Central memory CD4-positive, alpha-beta T cell (primary cell): Measurements from ENCODE around the gene LAT.
"Not testable (repeated sequence)": the region's sequence is repeated elsewhere in the genome, so short reads cannot be mapped to it uniquely, and the experiment has no call there.

Experiments used
- DNase-seq: peaks from one replicate; pipeline ENCODE4 v3.0.0; 2022

LAT gene

DNA sequence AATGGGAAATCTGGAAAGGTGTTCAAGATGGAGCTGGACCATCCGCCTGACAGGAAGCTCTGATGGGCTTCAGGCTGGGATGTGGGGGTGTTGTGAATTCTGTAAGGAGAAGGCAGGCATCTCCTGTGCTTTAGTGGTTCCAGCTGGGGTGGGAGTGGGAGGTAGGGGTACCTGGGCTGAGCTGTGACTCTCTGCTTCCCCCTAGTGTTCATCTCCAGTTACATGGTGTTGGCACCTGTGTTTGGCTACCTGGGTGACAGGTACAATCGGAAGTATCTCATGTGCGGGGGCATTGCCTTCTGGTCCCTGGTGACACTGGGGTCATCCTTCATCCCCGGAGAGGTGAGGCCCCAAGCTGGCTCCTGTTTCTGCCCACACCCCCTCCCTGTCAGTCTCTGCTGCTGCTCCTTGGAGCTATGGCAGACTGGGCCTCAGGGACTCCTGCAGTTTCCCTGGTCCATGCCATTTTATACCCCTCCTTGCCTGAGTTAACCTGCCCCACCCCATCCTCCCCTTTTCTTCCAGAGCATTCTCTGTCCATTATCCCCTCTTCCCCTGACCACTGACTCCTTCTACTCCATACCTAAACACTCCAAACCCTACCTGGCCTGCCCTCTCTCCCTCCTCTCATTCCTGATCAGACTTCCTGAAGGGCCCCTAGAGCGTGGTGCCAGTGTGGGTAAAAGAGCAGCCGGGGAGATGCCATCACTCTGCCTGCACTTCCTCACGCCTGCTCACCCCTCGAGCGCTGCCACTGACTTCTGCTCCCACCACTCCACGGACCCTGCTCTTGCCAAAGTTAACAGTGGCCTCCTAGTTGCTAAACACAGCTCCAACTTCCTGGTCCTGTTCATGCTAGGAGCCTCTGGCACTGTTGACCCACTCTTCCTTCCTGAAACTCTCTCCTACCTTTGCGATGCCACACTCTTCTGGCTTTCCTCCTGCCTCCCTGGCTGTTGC is 6.9 kb upstream of the LAT start:
- DNase-seq = peak; percentile 29

DNA sequence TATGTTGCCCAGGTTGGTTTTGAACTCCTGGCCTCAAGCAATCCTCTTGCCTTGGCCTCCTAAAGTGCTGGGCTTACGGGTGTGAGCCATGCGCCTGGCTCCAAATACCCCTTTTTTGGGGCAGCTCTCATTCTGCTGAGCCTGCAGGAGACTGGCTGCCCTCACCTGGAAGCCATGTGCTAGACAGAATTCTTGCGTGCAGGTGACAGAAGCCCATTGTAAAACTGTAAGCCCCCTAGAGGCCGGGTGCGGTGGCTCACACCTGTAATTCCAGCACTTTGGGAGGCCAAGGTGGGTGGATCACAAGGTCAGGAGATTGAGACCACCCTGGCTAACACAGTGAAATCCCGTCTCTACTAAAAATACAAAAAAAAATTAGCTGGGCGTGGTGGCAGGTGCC is 4.5 kb upstream of the LAT start:
- DNase-seq = not testable (repeated sequence)

DNA sequence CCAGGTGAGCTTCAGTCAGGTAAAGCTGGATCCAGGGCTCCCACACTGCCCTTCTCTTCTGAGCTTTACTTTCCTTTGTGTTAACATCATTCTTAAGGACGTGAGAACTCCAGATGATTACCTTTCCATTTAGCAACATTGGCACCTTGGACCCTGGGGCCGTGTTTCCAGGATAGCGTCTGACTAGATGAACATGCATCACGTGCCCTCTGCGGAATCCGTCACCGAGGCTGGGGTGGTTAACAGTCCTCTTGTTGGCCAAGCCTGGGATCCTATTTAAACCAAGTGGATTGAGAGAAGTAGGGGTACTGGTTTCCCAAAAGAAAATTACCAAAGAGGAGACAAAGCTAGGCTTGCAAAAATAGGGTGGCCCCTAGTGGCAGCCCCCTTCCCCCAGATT is 3.9 kb upstream of the LAT start:
- DNase-seq = no peak

DNA sequence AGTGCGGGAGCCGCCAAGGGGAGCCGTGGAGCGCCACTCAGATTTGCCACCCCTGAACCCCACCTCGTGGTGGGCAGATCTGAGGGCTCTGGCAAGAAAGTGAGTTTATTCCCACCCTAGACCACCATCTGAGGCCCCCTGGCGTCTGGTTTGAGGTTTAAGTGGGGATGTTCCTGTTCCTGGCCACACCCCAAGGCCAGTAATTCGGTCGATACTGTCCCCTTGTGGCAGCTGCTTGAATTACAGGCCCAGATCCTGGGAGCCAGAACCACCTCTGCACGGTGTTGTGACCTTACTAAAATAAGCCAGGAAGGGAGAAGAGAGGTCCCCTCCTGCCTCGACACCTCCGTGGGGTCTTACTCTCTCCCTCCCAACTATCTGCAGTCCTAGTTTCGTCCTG is 3.3 kb upstream of the LAT start:
- no peak for DNase-seq

DNA sequence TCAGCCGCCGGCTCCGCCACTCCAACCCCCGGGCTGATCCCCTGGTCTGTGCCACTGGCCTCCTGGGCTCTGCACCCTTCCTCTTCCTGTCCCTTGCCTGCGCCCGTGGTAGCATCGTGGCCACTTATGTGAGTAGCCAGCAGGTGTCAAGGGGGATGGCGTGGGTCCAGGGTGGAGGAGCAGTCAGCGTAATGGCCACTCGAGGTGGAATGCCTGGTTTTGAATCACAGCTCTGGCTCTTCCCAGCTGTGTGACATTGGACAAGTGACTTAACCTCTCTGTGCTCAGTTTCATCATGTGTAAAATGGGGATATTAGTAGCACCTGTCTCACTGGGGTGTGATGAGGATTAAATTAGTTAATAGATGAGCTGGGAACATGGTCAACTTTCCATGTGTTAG is 2.4 kb upstream of the LAT start:
- no peak for DNase-seq

DNA sequence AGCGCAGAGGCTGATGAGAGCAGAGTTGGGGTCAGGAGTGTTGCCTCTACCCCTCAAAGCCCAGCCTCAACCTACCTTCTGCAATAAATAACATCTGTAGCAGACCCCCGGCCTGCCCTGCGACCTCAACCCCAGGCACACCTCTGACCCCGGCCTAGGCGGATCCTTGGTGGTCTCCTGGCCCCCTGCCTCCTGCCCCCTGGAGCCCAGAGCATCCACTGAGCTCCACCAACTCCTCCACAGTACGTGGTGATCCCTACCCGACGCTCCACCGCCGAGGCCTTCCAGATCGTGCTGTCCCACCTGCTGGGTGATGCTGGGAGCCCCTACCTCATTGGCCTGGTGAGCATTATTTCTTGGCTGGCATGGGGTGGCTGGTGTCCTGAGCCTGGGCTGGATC is 1.9 kb upstream of the LAT start:
- no peak for DNase-seq

DNA sequence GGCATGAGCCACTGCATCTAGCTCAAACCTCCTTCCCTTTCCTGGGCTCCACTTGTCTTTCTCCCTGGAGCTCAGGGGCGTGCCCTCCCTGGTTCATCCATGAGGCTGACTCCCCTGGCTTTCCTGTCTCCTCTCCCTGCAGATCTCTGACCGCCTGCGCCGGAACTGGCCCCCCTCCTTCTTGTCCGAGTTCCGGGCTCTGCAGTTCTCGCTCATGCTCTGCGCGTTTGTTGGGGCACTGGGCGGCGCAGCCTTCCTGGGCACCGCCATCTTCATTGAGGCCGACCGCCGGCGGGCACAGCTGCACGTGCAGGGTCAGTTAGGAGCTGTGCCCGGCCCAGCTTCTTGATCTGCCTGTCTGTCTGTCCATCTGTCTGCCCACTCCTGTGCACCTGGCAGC is 1.2 kb upstream of the LAT start:
- DNase-seq = no peak

DNA sequence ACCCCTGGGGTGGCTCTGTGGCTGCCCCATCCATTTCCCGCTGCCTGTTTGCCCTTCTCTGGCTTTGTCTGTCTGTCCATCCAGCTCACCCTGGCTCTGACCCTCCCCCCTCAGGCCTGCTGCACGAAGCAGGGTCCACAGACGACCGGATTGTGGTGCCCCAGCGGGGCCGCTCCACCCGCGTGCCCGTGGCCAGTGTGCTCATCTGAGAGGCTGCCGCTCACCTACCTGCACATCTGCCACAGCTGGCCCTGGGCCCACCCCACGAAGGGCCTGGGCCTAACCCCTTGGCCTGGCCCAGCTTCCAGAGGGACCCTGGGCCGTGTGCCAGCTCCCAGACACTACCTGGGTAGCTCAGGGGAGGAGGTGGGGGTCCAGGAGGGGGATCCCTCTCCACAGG is 761 bp upstream of the LAT start:
- no peak for DNase-seq

DNA sequence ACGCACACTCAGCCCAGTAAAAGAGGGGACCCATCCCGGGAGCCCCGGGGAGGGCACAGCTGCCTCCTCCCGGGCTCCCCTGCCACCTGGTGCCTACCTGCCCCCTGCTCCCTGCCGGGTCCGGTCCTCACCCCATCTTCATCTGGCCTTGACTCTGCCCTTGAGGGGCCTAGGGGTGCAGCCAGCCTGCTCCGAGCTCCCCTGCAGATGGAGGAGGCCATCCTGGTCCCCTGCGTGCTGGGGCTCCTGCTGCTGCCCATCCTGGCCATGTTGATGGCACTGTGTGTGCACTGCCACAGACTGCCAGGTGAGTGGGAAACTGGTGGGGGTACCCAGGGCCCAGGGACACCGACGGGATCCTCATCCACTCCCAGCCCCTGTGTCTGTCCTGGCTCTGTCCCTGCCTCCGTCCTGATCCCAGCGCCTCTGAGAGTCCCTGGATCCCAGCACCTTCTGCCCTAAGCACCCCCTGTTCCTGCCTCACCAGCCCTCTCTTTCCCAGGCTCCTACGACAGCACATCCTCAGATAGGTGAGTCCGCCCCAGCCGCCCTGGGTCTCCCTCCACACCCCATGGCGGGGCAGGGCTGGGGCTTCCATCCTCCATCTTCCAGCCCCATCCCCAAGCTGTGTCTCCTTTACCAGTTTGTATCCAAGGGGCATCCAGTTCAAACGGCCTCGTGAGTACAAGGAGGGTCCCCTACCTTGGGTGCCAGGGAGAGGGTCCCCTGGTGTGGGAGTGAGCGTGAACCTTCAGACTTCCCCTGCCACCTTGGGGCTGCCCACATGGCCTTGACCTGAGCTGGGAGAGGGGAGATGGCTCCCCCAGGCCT is 574 bp downstream of the LAT start:
- no peak for DNase-seq

DNA sequence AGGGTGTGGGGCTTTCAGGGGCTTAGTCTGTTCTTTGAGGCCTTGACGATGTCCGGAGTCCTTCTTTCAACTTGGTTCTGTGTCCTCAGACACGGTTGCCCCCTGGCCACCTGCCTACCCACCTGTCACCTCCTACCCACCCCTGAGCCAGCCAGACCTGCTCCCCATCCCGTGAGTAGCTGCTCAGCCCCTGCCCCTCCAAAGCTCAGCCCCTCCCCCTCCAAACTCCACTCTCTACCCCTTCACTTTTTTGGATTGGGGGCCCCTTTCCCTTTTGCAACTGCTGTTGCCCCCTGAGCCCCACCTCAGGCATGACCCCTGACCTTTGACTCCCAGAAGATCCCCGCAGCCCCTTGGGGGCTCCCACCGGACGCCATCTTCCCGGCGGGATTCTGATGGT is 1.2 kb downstream of the LAT start:
- no peak for DNase-seq

DNA sequence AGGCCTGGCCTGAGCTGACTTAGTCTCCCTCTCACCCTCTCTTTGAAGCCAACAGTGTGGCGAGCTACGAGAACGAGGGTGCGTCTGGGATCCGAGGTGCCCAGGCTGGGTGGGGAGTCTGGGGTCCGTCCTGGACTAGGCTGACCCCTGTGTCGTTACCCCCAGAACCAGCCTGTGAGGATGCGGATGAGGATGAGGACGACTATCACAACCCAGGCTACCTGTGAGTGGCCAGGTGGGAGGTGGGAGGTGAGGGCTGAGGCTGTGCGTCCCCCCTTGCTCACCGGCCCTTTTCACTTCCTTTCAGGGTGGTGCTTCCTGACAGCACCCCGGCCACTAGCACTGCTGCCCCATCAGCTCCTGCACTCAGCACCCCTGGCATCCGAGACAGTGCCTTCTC is 1.6 kb downstream of the LAT start:
- no peak for DNase-seq

DNA sequence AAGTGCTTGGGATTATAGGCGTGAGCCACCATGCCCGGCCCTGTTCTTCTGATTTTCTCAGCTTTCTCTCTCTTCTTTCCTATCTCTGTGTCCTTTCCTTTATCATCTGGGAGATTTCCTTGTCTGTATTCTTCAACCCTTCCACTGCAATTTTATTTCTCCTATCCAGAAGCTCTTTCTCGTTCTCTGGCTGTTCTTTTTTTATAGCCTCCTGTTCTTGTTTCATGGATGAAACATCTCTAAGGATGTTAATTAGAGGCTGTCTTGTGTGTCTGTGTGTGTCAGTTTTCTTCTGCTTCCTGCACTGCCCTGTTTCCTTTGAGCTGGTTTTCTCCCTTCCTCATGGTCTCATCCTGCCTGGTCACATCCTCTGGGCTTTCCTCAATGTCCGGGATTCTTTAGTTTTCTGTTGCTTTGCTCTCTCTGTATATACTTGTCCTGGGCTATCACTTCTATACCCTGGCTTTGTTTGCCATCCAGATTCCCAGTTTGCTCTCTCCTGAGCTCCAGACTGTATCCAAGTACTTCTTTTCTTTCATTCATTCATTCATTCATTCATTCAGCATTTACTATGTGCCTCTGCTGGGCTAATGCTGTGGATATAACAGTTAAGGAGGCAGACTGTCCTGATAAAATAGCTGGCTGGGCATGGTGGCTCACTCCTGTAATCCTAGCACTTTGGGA is 2.5 kb downstream of the LAT start:
- no peak for DNase-seq

DNA sequence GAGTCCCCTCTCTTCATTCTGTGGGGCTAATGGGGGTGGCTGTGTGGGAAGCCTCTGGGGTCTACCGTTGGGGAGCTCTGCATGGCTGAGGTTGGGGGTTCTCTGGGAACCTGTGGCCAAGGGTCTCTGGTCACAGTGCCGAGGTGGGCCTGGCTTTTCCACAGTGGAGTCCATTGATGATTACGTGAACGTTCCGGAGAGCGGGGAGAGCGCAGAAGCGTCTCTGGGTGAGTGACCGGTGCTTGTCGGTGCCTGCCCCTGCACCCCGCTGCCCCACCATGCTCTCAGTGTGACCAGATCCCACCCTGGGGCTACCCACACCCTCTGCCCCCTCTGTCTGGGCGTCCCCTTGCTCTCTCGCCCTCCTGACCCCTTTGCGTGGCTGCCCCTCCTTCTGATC is 4.5 kb downstream of the LAT start:
- no peak for DNase-seq

DNA sequence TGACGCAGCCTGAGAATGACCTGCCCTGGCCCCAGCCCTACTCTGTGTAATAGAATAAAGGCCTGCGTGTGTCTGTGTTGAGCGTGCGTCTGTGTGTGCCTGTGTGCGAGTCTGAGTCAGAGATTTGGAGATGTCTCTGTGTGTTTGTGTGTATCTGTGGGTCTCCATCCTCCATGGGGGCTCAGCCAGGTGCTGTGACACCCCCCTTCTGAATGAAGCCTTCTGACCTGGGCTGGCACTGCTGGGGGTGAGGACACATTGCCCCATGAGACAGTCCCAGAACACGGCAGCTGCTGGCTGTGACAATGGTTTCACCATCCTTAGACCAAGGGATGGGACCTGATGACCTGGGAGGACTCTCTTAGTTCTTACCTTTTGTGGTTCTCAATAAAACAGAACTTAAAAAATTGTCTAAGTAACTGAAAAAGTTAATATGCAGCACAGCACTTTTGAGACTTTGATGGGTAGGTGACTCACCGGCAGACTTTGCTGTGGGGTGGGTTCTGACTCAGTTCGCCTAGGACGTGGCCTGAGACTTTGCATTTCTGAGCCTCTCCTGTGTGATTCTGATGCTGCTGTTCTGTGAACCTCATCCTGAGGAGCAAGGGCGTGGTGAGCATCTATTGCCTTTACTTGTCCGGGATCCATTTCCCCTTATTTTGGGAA is 5.7 kb downstream of the LAT start:
- DNase-seq = no peak

DNA sequence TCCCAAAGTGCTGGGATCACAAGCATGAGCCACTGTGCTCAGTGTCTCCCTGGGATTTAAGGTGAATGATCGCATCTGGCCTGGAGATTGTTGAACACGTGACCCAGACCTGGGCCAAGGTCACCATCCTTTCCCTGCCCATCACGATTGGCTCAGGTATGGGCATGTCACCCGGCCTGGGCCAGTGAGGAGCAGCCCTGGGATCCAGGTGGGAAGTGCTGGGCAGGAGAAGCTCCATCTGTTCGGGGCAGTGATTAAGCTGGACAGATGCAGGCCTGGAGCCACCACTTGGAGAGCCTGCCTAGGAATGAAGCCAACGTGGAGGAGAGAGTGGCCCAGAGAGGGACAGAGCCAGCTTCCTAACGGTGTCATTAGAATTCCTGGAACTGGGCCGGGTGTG is 6.8 kb downstream of the LAT start:
- DNase-seq = no peak

DNA sequence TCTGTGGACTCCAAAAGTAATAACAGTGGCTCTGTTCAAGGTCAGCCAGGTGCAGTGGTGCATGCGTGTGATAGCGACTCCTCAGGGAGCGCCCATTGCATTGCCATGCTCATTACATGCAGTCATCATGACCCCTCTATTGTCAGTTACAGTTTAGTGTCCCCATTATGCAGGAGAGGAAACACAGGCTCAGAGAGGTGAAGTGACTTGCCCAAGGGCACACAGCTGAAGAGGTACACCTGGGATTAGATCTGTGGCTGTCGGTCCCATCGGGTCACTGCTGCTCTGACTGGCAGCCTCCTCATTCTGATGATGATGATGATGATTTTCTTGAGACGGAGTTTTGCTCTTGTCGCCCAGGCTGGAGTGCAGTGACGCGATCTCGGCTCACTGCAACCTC is 7.6 kb downstream of the LAT start:
- no peak for DNase-seq

DNA sequence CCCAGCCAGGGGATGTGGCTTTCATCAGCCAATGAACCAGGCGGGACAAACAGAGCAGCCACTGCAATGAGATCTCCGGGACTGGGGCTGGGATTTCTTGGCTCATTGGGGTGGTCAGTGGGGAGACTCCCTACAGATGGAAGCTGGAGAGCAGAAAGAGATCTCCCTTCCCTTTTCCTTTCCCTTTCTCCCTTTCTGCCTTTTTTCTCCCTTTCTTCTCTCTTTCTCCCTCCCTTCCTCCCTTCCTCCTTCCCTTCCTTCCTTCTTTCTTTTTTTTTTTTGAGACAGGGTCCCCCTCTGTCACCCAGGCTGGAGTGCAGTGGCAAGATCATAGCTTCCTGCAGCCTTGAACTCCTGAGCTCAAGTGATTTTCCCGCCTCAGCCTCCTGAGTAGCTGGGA is 14.0 kb downstream of the LAT start:
- no peak for DNase-seq

DNA sequence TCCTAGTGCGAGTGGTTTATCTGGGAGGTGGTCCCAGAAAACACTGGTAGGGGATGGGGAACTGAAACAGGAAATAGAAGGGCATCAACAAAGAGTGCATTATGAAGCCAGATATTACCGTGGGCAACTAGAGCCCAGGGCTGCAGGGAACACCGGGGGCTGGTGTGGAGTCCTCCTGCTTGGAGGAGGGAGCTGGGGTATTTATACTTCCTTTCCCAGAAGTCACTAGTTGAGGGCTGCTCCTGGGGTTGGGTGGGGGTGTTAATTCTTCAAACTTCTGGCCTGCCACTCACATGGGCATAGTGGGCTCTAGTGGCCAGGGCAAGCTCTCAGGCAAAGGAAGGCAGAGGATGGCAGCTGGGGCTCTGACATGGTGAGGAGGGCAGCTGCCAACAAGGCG is 14.7 kb downstream of the LAT start:
- DNase-seq = no peak

DNA sequence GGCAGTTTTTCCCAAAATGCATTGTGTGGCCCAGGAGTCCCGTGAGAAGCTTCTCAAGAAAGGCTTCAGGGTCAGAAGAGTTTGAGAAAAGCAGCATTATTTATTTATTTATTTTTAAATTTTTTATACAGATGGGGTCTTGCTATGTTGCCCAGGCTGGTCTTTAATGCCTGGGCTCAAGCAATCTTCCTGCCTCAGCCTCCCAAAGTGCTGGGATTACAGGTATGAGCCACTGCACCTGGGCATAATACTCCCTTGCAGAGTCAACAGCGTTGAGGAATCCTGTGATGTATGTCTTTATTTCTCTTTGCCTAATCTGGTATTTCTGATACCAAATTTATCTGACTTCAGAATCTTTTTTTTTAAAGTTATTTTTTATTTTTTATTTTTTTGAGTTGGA is 15.2 kb downstream of the LAT start:
- DNase-seq = no peak

DNA sequence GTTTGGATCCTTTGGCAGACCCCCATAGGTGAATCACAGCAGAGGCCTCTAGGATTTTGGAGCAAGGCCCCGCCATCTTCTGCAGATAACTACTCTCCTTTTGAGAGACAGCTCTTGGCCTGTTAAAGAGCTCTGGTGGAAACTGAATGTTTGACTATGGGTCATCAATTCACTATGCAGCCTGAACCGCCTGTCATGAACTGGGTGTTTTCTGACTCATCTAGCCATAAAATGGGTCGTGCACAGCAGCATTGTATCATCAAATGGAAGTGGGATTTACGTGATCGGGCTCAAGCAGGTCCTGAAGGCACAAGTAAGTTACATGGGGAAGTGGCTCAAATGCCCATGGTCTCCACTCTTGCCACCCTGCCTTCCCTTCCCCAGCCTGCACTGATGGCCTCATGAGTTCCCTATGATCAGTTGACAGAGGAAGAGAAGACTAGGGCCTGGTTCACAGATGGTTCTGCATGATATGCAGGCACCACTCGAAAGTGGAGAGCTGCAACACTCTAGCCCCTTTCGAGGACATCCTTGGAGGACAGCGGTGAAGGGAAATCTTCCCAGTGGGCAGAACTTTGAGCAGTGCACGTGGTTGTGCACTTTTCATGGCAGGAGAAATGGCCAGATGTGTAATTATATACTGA is 19.8 kb downstream of the LAT start:
- not testable (repeated sequence) for DNase-seq

DNA sequence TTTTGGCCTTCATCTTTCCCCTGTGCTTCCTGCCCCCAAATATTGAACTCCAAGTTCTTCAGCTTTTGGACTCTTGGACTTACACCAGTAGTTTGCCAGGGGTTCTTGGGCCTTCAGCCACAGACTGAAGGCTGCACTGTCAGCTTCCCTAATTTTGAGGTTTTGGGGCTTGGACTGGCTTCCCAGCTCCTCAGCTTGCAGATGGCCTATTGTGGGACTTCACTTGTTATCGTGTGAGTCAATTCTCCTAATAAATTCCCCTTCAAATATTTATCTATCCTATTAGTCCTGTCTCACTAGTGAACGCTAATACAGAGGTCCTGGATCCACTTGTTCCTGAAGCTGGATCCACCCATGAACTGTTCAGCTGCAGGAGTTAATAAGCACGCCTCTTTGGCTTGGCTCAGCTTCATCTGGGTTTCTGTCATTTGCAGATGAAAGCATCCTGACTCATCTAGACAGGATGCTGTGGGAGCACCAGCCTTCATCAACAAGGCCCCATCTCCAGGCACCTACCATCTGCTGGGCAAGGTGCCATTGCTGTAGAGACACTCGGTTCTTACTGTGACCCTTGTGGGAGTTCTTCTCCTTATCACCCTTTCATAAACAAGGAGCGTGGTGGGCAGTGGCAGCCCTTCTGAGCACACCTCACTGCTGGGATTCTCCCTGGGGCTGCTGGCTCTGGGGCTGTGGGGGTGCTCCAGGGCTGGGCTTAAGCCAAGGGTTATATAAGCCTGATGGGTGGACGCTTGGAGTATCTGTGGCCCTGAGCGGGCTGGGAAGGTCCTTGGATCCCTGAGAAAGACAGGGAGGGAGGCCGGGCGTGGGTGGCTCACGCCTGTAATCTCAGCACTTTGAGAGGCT is 23.1 kb downstream of the LAT start:
- peak; percentile 72 for DNase-seq
